Left lobe of liver (tissue), 2 donors: ENCODE results near the gene AFDN. TPM values are rescaled to one million over a fixed set of nuclear protein-coding genes. Genes with fewer than 3 reads are reported as not detected.
A peak's percentile ranks its signal among the peaks of the same experiment; 100 is the strongest.

Source experiments
- ATAC-seq: fragments of 200-7000 bp; cut with Tn5 transposase; one replicate; pipeline ENCODE4 v1.9.1; 2020; ENCODE audit warnings: mild to moderate bottlenecking, moderate library complexity
- DNase-seq: peaks from one replicate; pipeline ENCODE4 v3.0.0-alpha.2; 2020; ENCODE audit warnings: low spot score
- total RNA-seq: library from RNA; stranded (reverse); gene quantifications from one replicate; pipeline ENCODE4 v1.2.1, GENCODE V29; 2021
- donor health status: DM: no; HTN: no; CAD: no; lungs with moderate emphysema.
- donor health status: DM: no; HTN: yes; CAD: no.

AFDN gene
- total RNA-seq, 1 donor from 2014 or later: 92.5 TPM

DNA sequence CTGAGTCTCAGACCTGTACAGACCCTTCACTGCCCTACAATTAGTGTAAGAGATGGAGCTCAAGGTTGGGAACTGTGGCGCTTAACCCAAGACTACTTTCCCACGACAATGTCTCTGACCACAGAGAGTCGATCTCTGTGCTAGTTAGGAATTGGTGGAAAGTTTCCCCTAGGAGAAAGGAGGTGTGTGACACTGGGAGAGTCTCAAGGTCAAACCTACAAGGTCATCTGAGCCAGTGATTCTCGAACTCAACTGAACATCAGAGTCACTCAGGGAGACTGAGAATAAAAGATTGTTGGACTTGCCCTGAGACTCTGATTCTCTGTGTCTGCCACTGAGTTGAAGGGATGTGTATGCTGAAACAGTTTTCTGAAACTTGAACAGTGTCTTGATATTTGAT is 9.7 kb upstream of the AFDN start:
- ATAC-seq: no peak

DNA sequence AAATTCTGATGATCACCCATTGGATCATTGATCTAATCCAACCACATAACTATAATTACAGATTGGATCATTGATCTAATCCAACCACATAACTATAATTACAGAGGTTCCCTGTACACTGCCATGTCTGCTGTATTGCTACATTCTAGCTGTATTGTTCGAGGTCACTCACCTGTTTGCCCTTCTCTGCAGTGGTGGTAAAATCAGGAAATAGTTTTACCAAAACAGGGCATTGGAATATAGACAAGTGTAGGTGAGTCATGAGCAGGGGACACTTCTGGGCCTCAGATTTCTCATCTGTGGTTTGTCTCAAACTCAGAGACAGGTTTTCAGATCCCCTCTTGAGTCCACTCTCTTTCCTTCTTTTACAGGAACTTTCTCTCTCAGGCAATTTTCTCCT is 9.0 kb upstream of the AFDN start:
- no peak for ATAC-seq

More for the DNA sequence above, 9.7 kb upstream of the AFDN start:
- no peak for DNase-seq

DNA sequence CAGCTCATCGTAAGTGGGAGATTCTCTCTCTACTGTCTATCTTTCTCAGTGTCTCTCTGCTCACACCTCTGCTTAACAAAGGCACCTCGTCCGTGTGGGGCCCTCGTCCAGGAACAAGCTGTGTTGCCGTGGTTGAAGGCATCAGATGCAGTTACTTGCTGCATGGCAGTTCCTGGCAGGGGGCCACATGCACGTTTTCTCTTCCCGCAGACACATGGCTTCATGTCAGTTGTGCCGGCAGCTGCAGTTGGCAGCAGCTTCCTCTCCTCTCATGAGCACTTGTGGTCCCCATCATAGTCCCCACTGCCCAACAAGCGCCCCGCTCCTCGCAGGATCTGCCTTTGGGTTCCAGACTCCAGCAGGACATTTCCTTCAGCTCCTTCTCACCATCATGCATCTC is 7.1 kb upstream of the AFDN start:
- ATAC-seq (no peak), DNase-seq (no peak)

More for the DNA sequence above, 9.0 kb upstream of the AFDN start:
- no peak for DNase-seq

DNA sequence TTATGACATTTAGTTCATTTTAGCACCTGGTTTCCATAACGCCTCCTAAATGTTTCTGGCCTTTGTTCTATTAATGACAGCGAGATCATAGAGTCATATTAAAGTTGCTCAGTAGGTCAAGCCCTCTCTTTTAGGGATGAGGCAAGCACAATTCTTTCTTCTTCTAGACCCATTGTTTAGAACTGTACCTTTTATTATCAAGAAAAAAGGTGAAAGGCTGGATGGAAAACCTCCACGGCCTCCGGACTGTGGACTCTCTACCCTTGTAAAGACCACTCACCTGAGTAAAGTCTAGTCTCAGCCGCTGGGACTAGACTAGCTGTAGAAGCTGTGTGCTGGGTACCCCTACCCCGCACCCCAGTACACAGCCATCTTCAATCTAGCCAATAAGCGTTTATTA is 6.0 kb upstream of the AFDN start:
- ATAC-seq (no peak), DNase-seq (no peak)

DNA sequence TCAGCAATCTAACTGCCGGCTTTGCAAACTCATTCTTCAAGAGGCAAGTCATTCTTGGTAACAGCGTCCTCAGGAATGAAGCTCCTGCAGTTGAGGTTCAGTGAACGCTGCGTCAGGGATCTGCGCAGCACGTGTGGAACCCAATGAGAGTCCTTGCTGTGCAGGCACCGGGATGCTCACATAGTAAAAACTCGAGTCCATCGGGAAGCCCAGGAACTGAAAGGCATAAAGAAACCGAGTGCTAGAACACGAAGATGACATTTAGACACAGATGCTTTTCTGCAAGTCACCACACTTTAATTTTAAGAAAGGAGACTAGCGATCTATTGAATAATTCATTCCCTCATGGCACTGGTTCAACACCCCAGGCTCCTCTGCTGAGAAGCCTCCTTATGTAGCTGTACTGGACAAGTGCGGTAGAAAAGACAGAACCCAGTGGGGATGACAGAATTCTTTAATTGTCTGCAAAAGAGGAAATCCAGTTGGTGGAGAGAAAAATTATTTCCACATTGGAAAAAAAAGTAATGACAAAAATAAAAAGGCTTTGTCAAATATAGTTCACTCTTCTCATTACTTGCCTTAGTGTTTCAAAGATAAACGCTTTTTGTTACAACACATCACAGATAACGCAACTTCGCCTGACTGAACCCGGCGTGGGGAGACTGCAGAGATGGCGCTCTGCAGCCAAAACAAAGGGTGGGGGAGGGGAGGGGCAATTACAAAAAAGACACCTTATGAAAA is 1.9 kb upstream of the AFDN start:
- peak; percentile 40 for ATAC-seq
- peak; percentile 68 for DNase-seq

DNA sequence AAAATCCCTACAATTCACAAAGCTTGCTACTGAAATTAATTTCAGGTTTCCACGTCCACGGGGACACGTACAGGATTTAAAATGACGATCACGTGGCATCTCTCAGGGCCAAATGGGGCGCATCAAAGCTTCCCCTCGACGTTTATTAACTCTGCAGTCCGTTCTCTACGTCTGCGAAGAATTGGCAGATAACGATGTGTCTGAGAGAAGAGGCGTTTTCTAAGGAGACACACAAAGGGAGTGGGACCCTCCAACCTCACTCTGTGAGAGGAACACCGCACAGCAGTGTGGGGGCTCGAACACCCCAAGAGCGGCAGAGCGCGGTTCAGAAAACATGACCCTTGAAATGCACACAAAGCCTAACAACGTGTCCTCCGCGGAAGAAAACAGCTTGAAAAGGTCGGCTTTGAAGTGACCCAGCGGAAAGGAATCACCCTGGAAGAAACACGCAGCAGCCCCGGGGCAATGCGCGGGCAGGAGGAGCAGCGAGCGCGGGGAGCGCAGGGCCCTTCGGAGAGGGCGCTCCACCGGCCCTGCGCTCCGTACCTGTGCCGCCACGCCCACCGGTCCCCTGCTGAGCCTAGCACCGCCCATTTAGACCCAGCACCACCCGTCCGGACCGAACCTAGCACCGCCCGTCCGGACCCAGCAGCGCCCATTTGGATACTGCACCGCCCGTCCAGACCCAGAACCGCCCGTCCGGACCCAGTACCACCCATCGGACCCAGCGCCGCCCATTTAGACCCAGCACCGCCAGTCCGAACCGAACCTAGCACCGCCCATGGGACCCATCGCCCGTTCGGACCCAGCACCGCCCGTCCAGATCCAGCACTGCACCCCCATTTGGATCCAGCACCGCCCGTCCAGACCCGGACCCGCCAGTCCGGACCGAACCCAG is 1.1 kb upstream of the AFDN start:
- peak; percentile 81 for ATAC-seq
- peak; percentile 85 for DNase-seq

DNA sequence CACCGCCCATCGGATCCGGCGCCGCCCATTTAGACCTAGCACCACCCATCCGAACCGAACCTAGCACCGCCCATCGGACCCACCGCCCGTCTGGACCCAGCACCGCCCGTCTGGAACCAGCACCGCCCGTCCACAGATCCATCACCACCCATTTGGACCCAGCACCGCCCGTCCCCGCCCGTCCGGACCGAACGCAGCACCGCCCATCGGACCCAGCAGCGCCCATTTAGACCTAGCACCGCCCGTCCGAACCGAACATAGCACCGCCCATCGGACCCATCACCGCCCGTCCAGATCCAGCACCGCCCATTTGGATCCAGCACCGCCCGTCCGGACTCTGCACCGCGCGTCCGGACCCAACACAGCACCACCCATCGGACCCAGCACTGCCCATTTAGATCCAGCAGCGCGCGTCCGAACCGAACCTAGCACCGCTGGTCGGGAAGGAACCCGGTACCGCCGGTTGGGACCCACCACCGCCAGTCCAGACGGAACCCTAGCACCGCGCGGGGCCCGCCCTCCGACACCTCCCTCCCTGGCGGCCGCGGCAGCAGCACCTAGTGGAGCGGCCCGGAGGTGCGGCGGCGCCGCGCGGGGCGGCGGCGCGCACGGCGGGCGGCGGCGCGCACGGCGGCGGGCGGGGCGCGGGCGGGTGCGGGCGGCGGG is 348 bp upstream of the AFDN start:
- peak; percentile 77 for ATAC-seq

DNA sequence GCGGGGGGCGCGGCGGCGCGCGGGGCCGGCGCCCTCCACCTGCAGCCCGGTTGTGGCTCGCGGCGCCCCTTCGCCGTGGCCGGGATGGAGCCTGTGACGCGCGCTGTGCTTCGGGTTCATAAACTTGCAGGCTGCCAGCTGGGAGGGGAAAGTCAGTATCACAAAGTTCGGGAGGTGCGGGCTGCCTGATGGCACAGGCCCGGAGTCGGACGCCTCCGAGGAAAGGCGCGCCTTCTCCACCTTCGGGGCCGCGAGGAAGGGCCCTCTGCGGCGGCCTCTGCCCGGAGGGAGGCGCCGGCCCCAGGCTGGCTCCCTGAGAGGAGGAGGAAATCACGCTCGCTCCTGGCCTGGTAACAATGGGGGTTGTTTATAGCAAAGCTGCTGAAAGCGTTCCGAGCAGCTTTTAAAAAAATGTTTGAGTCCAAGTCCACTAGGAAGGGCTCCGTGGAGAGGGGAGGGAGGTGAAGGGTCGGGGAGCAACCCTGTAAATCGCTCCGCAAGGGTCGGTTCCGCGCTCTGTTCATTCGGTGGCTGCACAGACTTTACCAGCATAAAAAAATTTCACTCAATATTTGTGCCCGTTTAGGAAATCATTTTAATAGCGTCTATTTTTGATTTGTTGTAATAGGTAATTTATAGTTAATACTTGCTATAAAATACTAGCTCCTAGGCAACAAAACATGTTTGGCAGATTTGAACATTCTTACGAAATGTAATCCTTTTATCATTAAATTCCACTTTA is 1.0 kb downstream of the AFDN start:
- DNase-seq (peak; percentile 72), ATAC-seq (peak; percentile 25)

More for the DNA sequence above, 348 bp upstream of the AFDN start:
- peak; percentile 84 for DNase-seq

DNA sequence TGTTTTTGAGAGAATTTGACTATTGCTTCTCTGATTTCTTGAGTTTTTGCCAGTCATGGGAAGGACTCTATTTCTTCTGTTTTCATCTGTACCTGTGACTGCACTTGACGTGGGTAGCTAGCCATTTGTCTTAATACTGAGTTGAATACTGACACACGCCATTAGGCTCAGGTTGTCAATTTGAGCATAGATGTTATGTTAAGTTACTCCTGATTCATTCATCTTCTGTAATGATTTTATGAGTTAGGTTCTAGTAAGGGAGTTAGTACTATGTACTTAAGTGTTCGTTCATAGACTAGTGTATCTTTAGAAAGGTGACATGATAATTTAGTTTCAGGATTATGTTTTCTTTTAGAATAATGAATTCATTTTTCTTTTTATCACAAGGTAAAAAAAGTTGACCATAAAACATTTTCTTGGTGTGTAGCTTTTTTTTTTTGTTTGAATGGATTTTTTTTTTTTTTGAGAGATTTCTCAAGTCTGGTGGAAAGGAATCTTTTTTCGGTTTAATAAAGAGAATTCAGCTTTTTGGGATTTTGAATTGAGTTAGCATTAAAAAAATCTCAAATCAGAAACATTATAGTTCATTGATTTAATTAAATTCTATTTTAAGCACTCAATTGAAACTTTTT is 1.7 kb downstream of the AFDN start:
- DNase-seq (no peak), ATAC-seq (no peak)

DNA sequence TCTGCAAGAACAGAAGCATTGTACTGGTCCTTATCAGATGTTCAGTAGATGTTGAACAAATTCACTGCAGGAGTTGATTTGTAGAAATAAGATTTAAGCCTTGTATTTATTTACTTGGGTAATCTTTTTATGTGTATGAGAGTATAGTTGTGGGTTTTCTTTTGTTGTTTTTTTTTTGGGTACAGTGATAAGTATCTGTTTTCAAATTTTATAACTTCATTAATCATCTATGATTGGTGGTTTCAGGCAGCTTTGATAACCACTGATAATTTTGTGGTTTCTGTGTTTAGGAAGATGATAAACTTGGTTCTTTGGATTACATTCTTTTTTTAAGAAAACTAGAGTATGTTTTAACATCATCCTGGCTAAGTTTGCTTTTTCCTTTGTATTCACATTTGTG is 2.8 kb downstream of the AFDN start:
- DNase-seq (no peak), ATAC-seq (no peak)

DNA sequence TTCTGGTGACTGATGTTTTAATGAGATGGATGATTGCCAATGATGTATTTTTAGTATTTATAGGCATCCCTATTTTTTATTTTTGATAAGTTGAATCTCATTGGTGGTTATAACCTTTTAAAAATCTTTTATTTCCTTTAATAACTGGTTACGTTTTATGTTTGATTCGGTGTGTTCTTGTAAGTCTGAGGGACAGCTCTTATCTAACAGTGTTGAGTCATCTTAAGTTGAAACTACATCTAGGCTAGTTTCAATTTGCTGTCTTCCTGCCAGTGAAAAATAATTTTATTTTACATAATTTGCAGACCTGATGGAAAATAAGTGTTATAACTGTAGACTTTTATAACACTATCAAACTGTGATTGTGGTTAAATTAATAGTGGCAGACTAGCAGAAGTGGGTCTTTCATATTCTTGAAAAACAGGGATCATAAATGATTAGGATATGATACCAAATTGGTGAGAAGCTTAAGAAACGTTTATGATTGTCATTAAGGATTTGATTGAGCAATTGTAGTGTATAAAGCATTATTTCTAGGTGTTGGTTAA is 4.6 kb downstream of the AFDN start:
- DNase-seq: no peak
- no peak for ATAC-seq

DNA sequence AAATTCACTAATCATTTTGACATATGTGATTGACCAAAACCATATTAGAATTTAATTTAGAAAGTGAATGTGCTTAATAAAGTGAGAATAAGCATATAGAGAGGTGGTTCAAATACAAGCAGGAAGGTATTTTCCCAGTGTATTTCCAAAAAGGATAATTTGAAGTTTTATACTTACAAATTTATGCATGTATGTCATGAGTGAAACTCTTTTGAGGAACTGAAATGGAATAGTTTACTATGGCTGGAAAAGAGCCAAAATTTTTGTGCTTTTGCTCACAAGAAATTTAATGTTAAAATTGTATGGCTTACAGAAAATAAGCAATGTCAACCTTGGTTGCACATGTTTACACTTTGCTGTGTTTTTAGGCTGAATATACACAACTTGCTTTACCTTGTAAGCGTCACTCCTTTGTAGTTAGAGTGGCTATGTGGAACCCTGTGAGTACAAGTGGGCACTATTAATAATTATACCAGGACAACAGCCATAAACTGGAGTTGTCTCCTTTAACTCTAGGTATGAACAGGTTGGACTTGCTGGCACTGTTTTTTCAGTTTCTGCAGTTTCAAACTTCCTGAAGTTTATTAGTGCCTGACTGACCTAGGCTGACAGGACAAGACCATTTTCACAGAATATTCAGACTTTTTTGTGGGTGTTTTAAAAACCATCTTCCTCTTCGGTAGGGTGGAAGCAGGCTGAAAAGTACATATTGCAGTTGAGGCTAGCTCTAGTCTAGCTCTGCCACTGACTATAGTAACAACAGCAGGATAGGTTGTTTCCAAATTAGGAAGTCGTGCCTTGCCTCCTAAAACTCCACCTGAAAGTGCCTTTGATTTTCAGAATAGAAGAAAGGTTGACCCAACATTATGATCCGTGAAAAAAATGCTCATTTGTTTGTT is 6.0 kb downstream of the AFDN start:
- ATAC-seq: peak; percentile 82
- no peak for DNase-seq

DNA sequence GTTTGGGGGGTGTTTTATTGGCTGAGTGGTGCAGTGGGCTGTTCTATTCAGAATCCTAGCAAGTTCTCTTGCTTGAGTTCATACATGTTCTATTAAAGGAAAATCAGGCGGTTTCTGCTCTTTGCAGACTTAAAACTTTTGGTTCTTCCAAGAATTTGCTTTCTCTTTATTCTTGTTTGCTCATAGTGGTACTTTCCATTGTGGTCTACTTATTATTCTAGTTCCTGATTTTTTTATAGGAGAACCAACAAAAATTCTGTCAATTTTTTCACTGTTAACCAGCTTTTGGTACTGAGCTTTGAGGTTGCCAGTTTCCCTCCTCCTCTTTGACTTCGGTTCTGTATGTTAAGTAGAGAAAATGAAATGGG is 6.7 kb downstream of the AFDN start:
- DNase-seq (no peak), ATAC-seq (peak; percentile 39)

DNA sequence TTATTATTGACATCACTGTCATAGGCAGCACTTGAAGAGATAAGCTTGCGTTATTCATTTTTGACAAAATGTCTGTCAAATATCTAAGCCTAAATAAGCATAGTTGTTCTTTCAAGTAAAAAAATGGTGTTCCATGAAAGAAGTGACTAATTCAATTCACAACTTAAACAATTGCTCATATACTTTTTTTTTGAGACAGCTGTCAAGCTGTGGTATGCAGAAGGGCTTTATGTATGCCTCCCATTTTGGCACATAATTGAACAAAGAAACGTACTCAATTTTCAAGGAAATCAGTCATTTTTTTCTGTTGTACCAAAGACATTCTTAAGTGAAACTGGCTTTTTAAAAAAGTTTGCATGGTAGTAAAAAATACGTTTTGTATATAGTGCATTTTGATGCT is 8.5 kb downstream of the AFDN start:
- DNase-seq (no peak), ATAC-seq (no peak)

DNA sequence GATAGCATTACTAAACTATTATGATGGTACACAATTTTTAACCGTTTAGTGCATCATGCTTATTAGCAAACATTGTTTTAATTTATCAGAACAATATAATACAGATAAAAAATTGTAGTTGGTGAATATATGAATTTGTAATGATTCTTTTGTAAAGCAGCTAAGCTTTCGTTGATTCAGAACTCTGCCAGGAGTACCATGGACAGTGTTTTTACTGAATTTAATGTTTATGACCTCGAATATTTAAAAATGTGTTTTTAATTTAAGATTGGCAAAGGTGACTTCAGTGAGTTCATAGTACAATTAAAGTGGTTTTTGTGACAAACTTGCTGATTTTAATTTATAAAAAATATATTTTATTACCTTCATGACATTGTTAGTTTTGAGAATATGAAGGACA is 10.0 kb downstream of the AFDN start:
- ATAC-seq (no peak), DNase-seq (no peak)

DNA sequence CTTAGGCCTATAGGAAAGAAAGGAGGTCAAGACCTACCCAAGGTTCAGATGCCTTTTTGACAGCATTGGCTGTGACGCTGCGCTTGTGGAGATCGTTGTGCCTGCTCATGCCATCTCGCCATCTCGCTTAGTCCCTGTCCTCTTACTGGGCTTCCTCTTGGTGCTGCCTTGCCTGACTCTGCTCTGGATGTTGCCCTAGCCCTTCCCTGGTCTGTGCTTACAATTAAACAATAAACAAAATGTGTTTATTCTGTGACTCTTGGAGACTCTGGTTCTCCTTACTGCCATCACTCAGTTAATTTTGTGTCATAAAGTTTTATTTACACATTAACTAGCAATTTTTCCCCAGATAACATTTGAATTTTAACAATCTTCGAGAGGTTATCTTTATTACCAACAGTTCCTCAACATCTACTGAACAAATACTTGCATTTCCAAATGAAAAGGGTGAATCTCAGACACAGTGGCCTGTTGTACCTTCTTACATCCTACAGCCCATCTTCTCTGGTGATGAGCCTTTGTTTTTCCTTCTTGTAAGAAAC is 11.6 kb downstream of the AFDN start:
- DNase-seq: no peak
- no peak for ATAC-seq

DNA sequence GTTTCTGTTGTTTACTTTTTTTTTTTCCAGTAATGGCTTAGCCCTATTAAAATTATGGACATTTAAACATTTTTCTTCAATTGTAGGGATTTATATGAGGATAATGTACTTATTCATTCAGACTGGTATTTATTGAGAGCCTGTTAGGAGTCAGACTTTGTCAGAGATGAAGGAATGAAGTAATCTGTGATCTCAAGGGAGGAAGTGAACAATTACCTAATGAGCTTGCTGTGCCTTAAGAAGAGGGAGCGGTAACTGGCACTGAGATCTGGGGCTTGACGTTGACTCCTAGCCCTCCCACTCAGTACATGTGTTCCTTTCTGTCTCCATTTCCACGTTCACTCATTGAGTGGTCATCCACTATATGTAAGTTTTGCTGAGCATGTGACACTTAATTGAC is 12.6 kb downstream of the AFDN start:
- ATAC-seq: no peak
- no peak for DNase-seq

DNA sequence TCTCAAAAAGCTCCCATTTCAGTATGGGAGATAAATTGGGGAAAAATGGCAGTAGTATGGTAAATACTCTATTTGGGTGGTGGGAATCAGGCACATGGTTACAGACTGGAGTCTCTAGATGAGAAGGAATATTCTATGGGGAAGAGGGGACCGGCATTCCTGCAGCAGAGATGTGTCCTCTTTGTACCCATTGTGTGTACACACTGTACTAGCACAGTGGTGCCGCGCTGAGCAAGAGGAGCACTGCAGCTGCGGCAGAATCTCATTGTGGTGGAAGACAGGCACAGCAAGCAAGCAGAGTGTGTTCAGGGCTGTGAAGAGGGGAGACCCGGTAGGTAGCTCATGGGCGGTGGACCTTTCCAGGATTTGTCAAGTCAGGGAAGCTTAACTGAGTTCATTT is 13.0 kb downstream of the AFDN start:
- no peak for ATAC-seq

DNA sequence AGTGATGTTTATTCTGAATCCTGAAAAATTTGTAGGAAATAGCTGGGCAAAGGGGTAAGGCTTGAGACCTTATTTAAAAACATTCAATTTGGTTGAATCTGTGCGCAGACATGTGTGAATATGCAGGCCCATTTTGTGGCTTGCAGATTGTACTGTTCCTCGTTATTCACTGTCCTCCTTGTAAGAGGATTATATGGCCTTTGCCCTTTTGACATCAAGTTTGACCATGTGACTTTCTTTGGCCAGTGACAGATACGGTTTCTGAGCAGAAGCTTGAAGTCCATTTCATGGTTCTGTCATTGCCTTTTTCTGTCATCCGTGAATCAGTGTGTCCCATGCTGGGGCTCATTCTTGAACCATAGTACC is 13.4 kb downstream of the AFDN start:
- DNase-seq: no peak
- ATAC-seq: peak; percentile 21

More for the DNA sequence above, 13.0 kb downstream of the AFDN start:
- DNase-seq: no peak
